Neuronal stem cell (in vitro differentiated cells): ENCODE data around the gene SLC7A4.
A peak's percentile ranks its signal among the peaks of the same experiment; 100 is the strongest.

Experiments used
- DNase-seq: peaks from one replicate; pipeline ENCODE4 v3.0.0-alpha.2; 2013; ENCODE audit warnings: low spot score
- H2AFZ ChIP-seq: one replicate; pipeline ENCODE4 v1.6.1; 2013; ENCODE audit warnings: mild to moderate bottlenecking, low read length, inconsistent platforms
- H2AK5ac ChIP-seq: 2 replicates; pipeline ENCODE4 v1.6.1; 2013; ENCODE audit warnings: low read depth, mild to moderate bottlenecking, inconsistent platforms, low read length, moderate library complexity, mixed read lengths
- H2BK120ac ChIP-seq: 2 replicates; pipeline ENCODE4 v1.6.1; 2013; ENCODE audit warnings: low read depth, mild to moderate bottlenecking, inconsistent platforms, low read length, moderate library complexity, mixed read lengths
- H2BK12ac ChIP-seq: one replicate; pipeline ENCODE4 v1.6.1; 2013; ENCODE audit warnings: low read length, inconsistent platforms
- H2BK15ac ChIP-seq: 2 replicates; pipeline ENCODE4 v1.6.1; 2013; ENCODE audit warnings: mild to moderate bottlenecking, low read length, inconsistent platforms, mixed read lengths
- H2BK5ac ChIP-seq: one replicate; pipeline ENCODE4 v1.6.1; 2013; ENCODE audit warnings: inconsistent platforms, mild to moderate bottlenecking, low read length, moderate library complexity
- H3K14ac ChIP-seq: one replicate; pipeline ENCODE4 v1.6.1; 2013; ENCODE audit warnings: low read length, inconsistent platforms
- H3K18ac ChIP-seq: 2 replicates; pipeline ENCODE4 v1.6.1; 2013; ENCODE audit warnings: low read length, inconsistent platforms
- H3K23ac ChIP-seq: 2 replicates; pipeline ENCODE4 v1.6.1; 2013; ENCODE audit warnings: low read depth, mild to moderate bottlenecking, mixed read lengths, low read length, inconsistent platforms; ENCODE audit not compliant: poor library complexity
- H3K27ac ChIP-seq: replicated peaks from 3 replicates; pipeline ENCODE4 v1.5.1; 2013; ENCODE audit warnings: low read length, inconsistent platforms
- H3K27me3 ChIP-seq, 3 experiments: 2 replicates each; pipeline ENCODE4 v1.6.1; 2013; ENCODE audit warnings: low read length in 3 of 3, mild to moderate bottlenecking in 2 of 3, inconsistent platforms in 1 of 3, low read depth in 1 of 3, mixed read lengths in 1 of 3, moderate library complexity in 1 of 3; ENCODE audit not compliant: control insufficient read depth in 3 of 3, insufficient read depth in 3 of 3
- H3K36me3 ChIP-seq, 2 donors: replicated peaks in 1 of 2; 2 replicates each; pipeline ENCODE4 v1.6.1; 2013; ENCODE audit warnings: low read length in 2 of 2; ENCODE audit not compliant: control insufficient read depth in 2 of 2, insufficient read depth in 2 of 2
- H3K4ac ChIP-seq: 2 replicates; pipeline ENCODE4 v1.6.1; 2013; ENCODE audit warnings: inconsistent platforms, mild to moderate bottlenecking, low read length, moderate library complexity
- H3K4me1 ChIP-seq, 2 donors: 1 replicate in 1 of 2; 2 replicates in 1 of 2; pipeline ENCODE4 v1.6.1; 2013; ENCODE audit warnings: low read length in 2 of 2, low read depth in 1 of 2; ENCODE audit not compliant: control insufficient read depth in 2 of 2, insufficient read depth in 1 of 2
- H3K4me2 ChIP-seq: one replicate; pipeline ENCODE4 v1.6.1; 2013; ENCODE audit warnings: mild to moderate bottlenecking, low read length, inconsistent platforms; ENCODE audit not compliant: insufficient read depth, poor library complexity, severe bottlenecking
- H3K4me3 ChIP-seq, 2 donors: 2 replicates each; pipeline ENCODE4 v1.5.1; 2013; ENCODE audit warnings: low read length in 2 of 2, mild to moderate bottlenecking in 2 of 2, inconsistent platforms in 1 of 2, moderate library complexity in 1 of 2
- H3K79me1 ChIP-seq: one replicate; pipeline ENCODE4 v1.6.1; 2013; ENCODE audit warnings: low read depth, mild to moderate bottlenecking, inconsistent platforms, low read length, moderate library complexity
- H3K9ac ChIP-seq: one replicate; pipeline ENCODE4 v1.6.1; 2013; ENCODE audit warnings: mild to moderate bottlenecking, low read depth, low read length, inconsistent platforms; ENCODE audit not compliant: poor library complexity
- H3K9me3 ChIP-seq, 2 donors: replicated peaks in 1 of 2; 2 replicates each; pipeline versions ENCODE3 to v1.6.1; 2013; ENCODE audit warnings: low read length in 2 of 2, mild to moderate bottlenecking in 2 of 2, inconsistent platforms in 1 of 2, low read depth in 1 of 2, mixed read lengths in 1 of 2, moderate library complexity in 1 of 2; ENCODE audit not compliant: control insufficient read depth in 2 of 2, insufficient read depth in 1 of 2
- H4K8ac ChIP-seq: one replicate; pipeline ENCODE4 v1.6.1; 2013; ENCODE audit warnings: low read depth, mild to moderate bottlenecking, inconsistent platforms, low read length, moderate library complexity
- H4K91ac ChIP-seq: one replicate; pipeline ENCODE4 v1.6.1; 2013; ENCODE audit warnings: low read length, low read depth, mild to moderate bottlenecking, inconsistent platforms; ENCODE audit not compliant: poor library complexity
- WGBS, 2 donors: extraction: QIAGEN DNeasy Blood & Tissue Kit; methylation state at CpG; one replicate each; pipeline ENCODE4 v1.1.7; 2013; ENCODE audit warnings: missing lambda C conversion rate in 2 of 2, mixed read lengths in 1 of 2; ENCODE audit not compliant: insufficient read length in 2 of 2, insufficient replicate concordance in 1 of 2; ENCODE audit errors: extremely low coverage in 2 of 2; 5-methylcytosine and 5-hydroxymethylcytosine counted together

SLC7A4 gene

GRCh38 chr22:21044931-21045584 is 12.7 kb upstream of the SLC7A4 start:
- Histone ChIP-seq H3K4ac (no peak overlapping the region), H2BK15ac (peak overlapping the region; percentile 69), H3K36me3 (no peaks in the 10 kb centered on the region), H2AFZ (peak overlapping the region; percentile 64), H3K4me1 (peaks cover 12 to 15% of the 10 kb centered on the region in 2 donors), H2AK5ac (no peak overlapping the region), H3K23ac (peak overlapping the region; percentile 89), H2BK12ac (peak overlapping the region; percentile 41), H4K8ac (no peak overlapping the region), H3K4me2 (peak overlapping the region; percentile 52), H3K4me3 (peak overlapping the region in 1 of 2 donors; percentile 58), H4K91ac (no peak overlapping the region), H3K27ac (peak overlapping the region; percentile 40), H3K9me3 (no peaks in the 10 kb centered on the region), H3K18ac (peak overlapping the region; percentile 83), H2BK120ac (no peak overlapping the region), H3K27me3 (peaks cover 0 to 17% (median 0%) of the 10 kb centered on the region in 3 experiments), H2BK5ac (peak overlapping the region; percentile 35), H3K14ac (no peak overlapping the region), H3K9ac (peak overlapping the region; percentile 44), H3K79me1 (no peaks in the 10 kb centered on the region)
- no CpG with 5 or more reads among the region's 15 CpGs for WGBS, 2 donors
- DNase-seq: no peak

- Histone ChIP-seq H3K4me3 (no peak overlapping the region), H3K79me1 (no peaks in the 10 kb centered on the region), H3K4me1 (peaks cover 12 to 15% of the 10 kb centered on the region in 2 donors), H2BK15ac (no peak overlapping the region), H3K9ac (no peak overlapping the region), H3K4me2 (no peak overlapping the region), H2AK5ac (peak overlapping the region; percentile 96), H3K14ac (peak overlapping the region; percentile 21), H2AFZ (peak overlapping the region; percentile 64), H2BK12ac (no peak overlapping the region), H3K27ac (no peak overlapping the region), H3K18ac (peak overlapping the region; percentile 71), H3K27me3 (peaks cover 0 to 17% (median 0%) of the 10 kb centered on the region in 3 experiments), H3K36me3 (no peaks in the 10 kb centered on the region), H2BK120ac (peak overlapping the region; percentile 87), H3K23ac (peak overlapping the region; percentile 89), H4K91ac (no peak overlapping the region), H4K8ac (no peak overlapping the region), H3K9me3 (no peaks in the 10 kb centered on the region), H3K4ac (no peak overlapping the region), H2BK5ac (no peak overlapping the region)
- no CpG with 5 or more reads among the region's 15 CpGs for WGBS, 2 donors
- DNase-seq: no peak
Observed at GRCh38 chr22:21043860-21044535, 11.6 kb upstream of the SLC7A4 start.

- peak overlapping the region; percentile 89 for H3K23ac ChIP-seq
- no CpG with 5 or more reads among the region's 6 CpGs for WGBS, 2 donors
Observed at GRCh38 chr22:21042978-21043859, 10.9 kb upstream of the SLC7A4 start.

More at GRCh38 chr22:21042978-21043859, 10.9 kb upstream of the SLC7A4 start:
- Histone ChIP-seq H3K4me2 (no peak overlapping the region), H2BK12ac (no peak overlapping the region), H3K36me3 (no peaks in the 10 kb centered on the region), H3K4me1 (peaks cover 12 to 15% of the 10 kb centered on the region in 2 donors), H3K4me3 (no peak overlapping the region), H3K14ac (no peak overlapping the region), H2BK5ac (no peak overlapping the region), H2AFZ (no peak overlapping the region), H3K18ac (peak overlapping the region; percentile 51), H3K4ac (no peak overlapping the region), H3K27me3 (peaks cover 0 to 15% (median 0%) of the 10 kb centered on the region in 3 experiments), H2AK5ac (peak overlapping the region; percentile 8), H3K79me1 (no peaks in the 10 kb centered on the region), H4K8ac (no peak overlapping the region), H4K91ac (no peak overlapping the region), H3K9ac (peak overlapping the region; percentile 0), H3K9me3 (no peaks in the 10 kb centered on the region), H2BK15ac (no peak overlapping the region), H2BK120ac (no peak overlapping the region), H3K27ac (no peak overlapping the region)
- DNase-seq: no peak
